Measurements from ENCODE around the gene STK11. TPM values are rescaled to one million over a fixed set of nuclear protein-coding genes. Genes with fewer than 3 reads are reported as not detected.

The STK11 gene
- total RNA-seq, 1 experiment from 2014 or later: 56.7 TPM

- H3K27me3 Mint-ChIP-seq (ENCODE audit: insufficient read depth, unreplicated experiment): no peaks in the 10 kb centered on the region
- CTCF ChIA-PET: interaction anchor here (0.6 kb wide), 1 partner anchor 49 kb away, joined by 3 read pairs; no protein-coding TSS in a partner anchor
- no TSS peak for BruUV-seq (replicated peaks)
Observed at GRCh38 chr19:1217366-1217765, 11.8 kb downstream of the STK11 start.

GRCh38 chr19:1218751-1219567 is 13.4 kb downstream of the STK11 start:
- Histone ChIP-seq H3K27me3 (replicated peaks; ENCODE audit: control insufficient read depth, insufficient read depth, low read length) (no peaks in the 10 kb centered on the region), H3K4me3 (ENCODE audit: low read depth, low read length) (no peak overlapping the region), H3K9me3 (no peaks in the 10 kb centered on the region), H3K36me3 (ENCODE audit: control insufficient read depth, insufficient read depth, low read length) (peaks cover 2% of the 10 kb centered on the region), H3K4me1 (no peaks in the 10 kb centered on the region)
- BruUV-seq (replicated peaks): no TSS peak
- Mint-ChIP-seq H3K36me3 (ENCODE audit: insufficient read depth, unreplicated experiment) (peaks cover 18% of the 10 kb centered on the region), H3K4me1 (ENCODE audit: low read depth, unreplicated experiment) (no peaks in the 10 kb centered on the region), H3K4me3 (ENCODE audit: unreplicated experiment) (no peak overlapping the region), H3K27me3 (ENCODE audit: insufficient read depth, unreplicated experiment) (no peaks in the 10 kb centered on the region), H3K27ac (ENCODE audit: unreplicated experiment) (no peak overlapping the region), H3K9me3 (ENCODE audit: unreplicated experiment) (no peaks in the 10 kb centered on the region)
- DNase-seq: no peak
- TF ChIP-seq CTCF (IDR thresholded peaks at IDR 0.05; ENCODE audit: insufficient read depth in 1 of 2, low read depth in 1 of 2, low read length in 1 of 2, severe bottlenecking in 1 of 2, unreplicated experiment in 1 of 2): no peak
- intact Hi-C loops (cut with micrococcal nuclease; ENCODE audit: unreplicated experiment): no loop called here
- CTCF ChIA-PET: no interaction called here
- POLR2A ChIA-PET: no interaction called here

More at GRCh38 chr19:1217366-1217765, 11.8 kb downstream of the STK11 start:
- Mint-ChIP-seq H3K4me3 (ENCODE audit: unreplicated experiment) (no peak overlapping the region), H3K9me3 (ENCODE audit: unreplicated experiment) (no peaks in the 10 kb centered on the region), H3K4me1 (ENCODE audit: low read depth, unreplicated experiment) (no peaks in the 10 kb centered on the region), H3K27ac (ENCODE audit: unreplicated experiment) (no peak overlapping the region), H3K36me3 (ENCODE audit: insufficient read depth, unreplicated experiment) (peaks cover 28% of the 10 kb centered on the region)
- TF ChIP-seq CTCF (IDR thresholded peaks at IDR 0.05; ENCODE audit: insufficient read depth in 1 of 2, low read depth in 1 of 2, low read length in 1 of 2, severe bottlenecking in 1 of 2, unreplicated experiment in 1 of 2): no peak
- H3K9me3 ChIP-seq: no peaks in the 10 kb centered on the region
- POLR2A ChIA-PET: no interaction called here
- H3K36me3 ChIP-seq (ENCODE audit: control insufficient read depth, insufficient read depth, low read length): no peaks in the 10 kb centered on the region; the same call in 1 of the 2 replicates
- H3K4me3 ChIP-seq (ENCODE audit: low read depth, low read length): no peak overlapping the region
- intact Hi-C loops (cut with micrococcal nuclease; ENCODE audit: unreplicated experiment): no loop called here
- no peaks in the 10 kb centered on the region for H3K4me1 ChIP-seq
- H3K27me3 ChIP-seq (replicated peaks; ENCODE audit: control insufficient read depth, insufficient read depth, low read length): no peaks in the 10 kb centered on the region
- no peak for DNase-seq

- Histone ChIP-seq H3K27me3 (replicated peaks; ENCODE audit: control insufficient read depth, insufficient read depth, low read length) (no peaks in the 10 kb centered on the region), H3K36me3 (ENCODE audit: control insufficient read depth, insufficient read depth, low read length) (peaks cover 2% of the 10 kb centered on the region), H3K4me3 (ENCODE audit: low read depth, low read length) (no peak overlapping the region), H3K4me1 (no peaks in the 10 kb centered on the region), H3K9me3 (no peaks in the 10 kb centered on the region)
- no peak for TF ChIP-seq CTCF (IDR thresholded peaks at IDR 0.05; ENCODE audit: insufficient read depth in 1 of 2, low read depth in 1 of 2, low read length in 1 of 2, severe bottlenecking in 1 of 2, unreplicated experiment in 1 of 2)
- Mint-ChIP-seq H3K27me3 (ENCODE audit: insufficient read depth, unreplicated experiment) (no peaks in the 10 kb centered on the region), H3K27ac (ENCODE audit: unreplicated experiment) (no peak overlapping the region), H3K9me3 (ENCODE audit: unreplicated experiment) (no peaks in the 10 kb centered on the region), H3K36me3 (ENCODE audit: insufficient read depth, unreplicated experiment) (peaks cover 17% of the 10 kb centered on the region), H3K4me3 (ENCODE audit: unreplicated experiment) (no peak overlapping the region), H3K4me1 (ENCODE audit: low read depth, unreplicated experiment) (no peaks in the 10 kb centered on the region)
- ChIA-PET CTCF (no interaction called here), POLR2A (no interaction called here)
- intact Hi-C loops (cut with micrococcal nuclease; ENCODE audit: unreplicated experiment): no loop called here
- BruUV-seq (replicated peaks): no TSS peak
- no peak for DNase-seq
Observed at GRCh38 chr19:1219786-1220476, 14.4 kb downstream of the STK11 start.
